Thymus (tissue), 11 donors: ENCODE results near the gene WDR7. TPM values are rescaled to one million over a fixed set of nuclear protein-coding genes. Genes with fewer than 3 reads are reported as not detected.

ENCODE experiments used
- DNase-seq, 9 donors: peaks; one replicate each; pipeline ENCODE4 v3.0.0-alpha.2; 2013; ENCODE audit warnings: low spot score in 9 of 9, low read depth in 6 of 9, missing footprints in 1 of 9
- H3K27ac ChIP-seq, 2 donors: one replicate each; pipeline ENCODE4 v1.5.1; 2013; ENCODE audit warnings: control low read depth in 1 of 2, low read depth in 1 of 2, low read length in 1 of 2, mild to moderate bottlenecking in 1 of 2, moderate library complexity in 1 of 2
- H3K27me3 ChIP-seq, 2 donors: one replicate each; pipeline ENCODE4 v1.5.1; 2013; ENCODE audit warnings: low read length in 1 of 2; ENCODE audit not compliant: control insufficient read depth in 2 of 2, insufficient read depth in 1 of 2
- H3K36me3 ChIP-seq, 2 donors: one replicate each; pipeline ENCODE4 v1.5.1; 2013; ENCODE audit warnings: low read length in 1 of 2, mild to moderate bottlenecking in 1 of 2, moderate library complexity in 1 of 2; ENCODE audit not compliant: control insufficient read depth in 2 of 2, insufficient read depth in 2 of 2
- H3K4me1 ChIP-seq, 2 donors: one replicate each; pipeline ENCODE4 v1.5.1; 2013; ENCODE audit warnings: low read length in 2 of 2; ENCODE audit not compliant: control insufficient read depth in 2 of 2, insufficient read depth in 2 of 2
- H3K4me3 ChIP-seq, 2 donors: one replicate each; pipeline ENCODE4 v1.5.1; 2013; ENCODE audit warnings: low read length in 2 of 2, control low read depth in 1 of 2, mild to moderate bottlenecking in 1 of 2
- H3K9me3 ChIP-seq, 2 donors: one replicate each; pipeline ENCODE4 v1.5.1; 2013; ENCODE audit warnings: low read length in 1 of 2, mild to moderate bottlenecking in 1 of 2; ENCODE audit not compliant: control insufficient read depth in 2 of 2, insufficient read depth in 1 of 2
- WGBS: extraction: QIAGEN DNeasy Blood & Tissue Kit; methylation state at CpG from one replicate; pipeline ENCODE4 v1.1.7; 2013; 5-methylcytosine and 5-hydroxymethylcytosine counted together
- polyA plus RNA-seq: library from polyadenylated mRNA; stranded (reverse); fragments of 200-250 nt; gene quantifications from one replicate; pipeline ENCODE4 v1.2.3, GENCODE V29; 2013
- total RNA-seq: library from RNA; stranded (reverse); fragments of 120-200 nt; gene quantifications from one replicate; pipeline ENCODE4 v1.2.4, GENCODE V29; 2013
- donor health status: healthy.

Gene WDR7
- total and polyA plus RNA-seq, 2 donors, result 9.0 to 20.5 TPM

DNA sequence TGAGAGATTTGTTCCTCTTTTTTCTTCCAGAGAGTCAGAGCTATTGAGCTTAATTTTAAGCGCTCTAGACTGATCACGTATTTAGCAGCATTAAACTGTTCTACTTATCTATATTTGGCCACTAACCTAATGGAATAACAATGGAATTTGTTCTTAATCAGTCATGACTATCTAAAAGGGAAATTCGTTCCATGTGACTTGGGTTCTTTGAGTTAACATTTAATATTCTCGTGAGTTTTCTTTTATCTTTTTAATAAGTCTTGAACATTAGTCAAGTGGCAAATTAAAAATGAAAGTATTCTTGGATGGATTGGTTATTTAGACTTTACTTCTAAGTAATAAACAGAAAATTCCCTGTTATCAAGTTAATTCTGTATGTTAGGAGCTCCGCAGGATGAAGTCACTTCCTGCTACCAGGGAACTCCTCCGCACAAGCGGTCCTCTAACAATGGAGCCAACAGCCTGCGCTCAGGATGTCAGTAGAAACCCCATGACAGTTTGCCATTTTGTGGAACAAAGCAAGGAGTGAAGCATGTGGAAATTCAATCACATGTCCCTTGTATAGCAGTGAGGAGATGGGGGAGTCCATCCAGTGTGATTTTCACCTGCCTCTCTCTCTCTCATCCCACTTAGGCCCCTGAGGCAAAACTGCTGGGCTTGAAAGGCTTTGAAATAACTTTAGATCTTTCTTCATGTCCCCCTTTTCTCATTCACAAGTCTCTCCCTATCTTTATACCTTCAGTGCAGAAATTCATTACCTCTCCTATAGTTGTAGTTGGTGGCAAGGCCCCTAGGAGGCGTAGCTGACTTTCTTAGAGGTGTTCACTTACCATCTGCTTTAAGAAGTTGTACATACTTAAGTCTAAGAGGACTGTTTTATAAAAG is 138.1 kb downstream of the WDR7 start:
- DNase-seq, result peak in 5 of 9 donors; percentile 1 to 24 (median 5)
- no peaks in the 10 kb centered on the region for H3K9me3 ChIP-seq
- 97% methylated on average over 9 of the region's 9 CpGs for WGBS
- peaks cover 0 to 5% of the 10 kb centered on the region in 2 donors for H3K36me3 ChIP-seq
- no peaks in the 10 kb centered on the region for H3K27me3 ChIP-seq
- H3K4me3 ChIP-seq, result no peak overlapping the region
- H3K27ac ChIP-seq, result no peak overlapping the region
- no peaks in the 10 kb centered on the region for H3K4me1 ChIP-seq

DNA sequence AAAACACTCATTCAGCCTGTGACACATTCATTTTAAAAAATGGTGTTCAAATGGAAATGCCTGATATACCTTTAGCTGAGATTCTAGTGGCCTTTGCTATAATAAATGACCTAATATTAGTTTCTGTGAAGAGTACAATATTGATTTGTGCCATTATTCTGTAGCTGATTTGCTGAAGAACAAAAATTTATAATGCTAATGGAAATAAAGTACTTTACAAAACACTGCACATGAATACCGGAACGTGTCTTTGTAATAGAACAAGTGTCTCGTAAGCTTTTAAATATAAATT is 138.7 kb downstream of the WDR7 start:
- H3K4me1 ChIP-seq, result no peaks in the 10 kb centered on the region
- no peak for DNase-seq
- no peaks in the 10 kb centered on the region for H3K27me3 ChIP-seq
- H3K9me3 ChIP-seq, result no peaks in the 10 kb centered on the region
- 97% methylated on average over 3 of the region's 3 CpGs for WGBS
- no peak overlapping the region for H3K4me3 ChIP-seq
- H3K27ac ChIP-seq, result no peak overlapping the region
- H3K36me3 ChIP-seq, result peaks cover 0 to 5% of the 10 kb centered on the region in 2 donors

DNA sequence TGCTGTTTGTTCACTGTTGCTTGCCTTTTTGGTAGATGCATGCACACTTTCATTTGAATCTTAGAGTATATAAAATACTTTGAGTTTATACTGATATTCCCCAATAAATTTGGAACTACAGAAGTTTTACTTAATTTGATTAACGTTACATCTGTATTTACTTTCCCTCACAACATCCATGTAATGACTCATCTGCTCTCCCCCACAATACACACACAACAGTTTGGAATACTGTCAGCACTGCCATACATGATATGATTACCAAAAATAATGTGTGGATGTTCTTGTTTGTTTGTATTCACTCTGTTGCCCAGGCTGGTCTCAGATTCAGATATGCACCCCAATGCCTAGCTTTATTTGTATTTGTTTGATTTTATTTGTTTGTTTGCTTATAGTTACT is 144.2 kb downstream of the WDR7 start:
- no peaks in the 10 kb centered on the region for H3K9me3 ChIP-seq
- WGBS, result 96% methylated on average over 1 of the region's 1 CpG
- H3K36me3 ChIP-seq, result peaks cover 0 to 2% of the 10 kb centered on the region in 2 donors
- H3K4me3 ChIP-seq, result no peak overlapping the region
- no peaks in the 10 kb centered on the region for H3K27me3 ChIP-seq
- DNase-seq, result no peak
- no peaks in the 10 kb centered on the region for H3K4me1 ChIP-seq
- no peak overlapping the region for H3K27ac ChIP-seq

DNA sequence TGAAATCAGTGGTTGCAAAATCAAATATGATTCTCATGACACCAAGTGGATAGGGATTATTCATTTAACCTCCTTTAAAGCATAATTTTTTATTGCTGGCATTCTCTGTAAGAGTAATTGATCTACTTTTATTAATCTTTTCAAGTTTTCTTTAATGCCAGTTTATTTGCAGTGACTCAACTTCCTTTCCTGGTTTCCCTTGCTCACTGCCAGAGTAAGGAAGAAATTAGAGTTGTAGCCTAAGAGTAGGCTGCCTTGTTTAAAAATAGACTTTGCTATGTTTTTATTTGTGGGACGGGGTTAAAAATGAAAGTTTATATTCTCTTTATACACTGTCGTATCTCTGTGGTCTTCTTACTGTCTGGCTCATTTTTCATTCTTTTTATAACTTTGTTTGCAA is 148.6 kb downstream of the WDR7 start:
- WGBS, result 83% methylated on average over 2 of the region's 2 CpGs
- no peaks in the 10 kb centered on the region for H3K36me3 ChIP-seq
- H3K27ac ChIP-seq, result no peak overlapping the region
- no peak overlapping the region for H3K4me3 ChIP-seq
- H3K27me3 ChIP-seq, result no peaks in the 10 kb centered on the region
- no peaks in the 10 kb centered on the region for H3K9me3 ChIP-seq
- no peaks in the 10 kb centered on the region for H3K4me1 ChIP-seq
- no peak for DNase-seq

DNA sequence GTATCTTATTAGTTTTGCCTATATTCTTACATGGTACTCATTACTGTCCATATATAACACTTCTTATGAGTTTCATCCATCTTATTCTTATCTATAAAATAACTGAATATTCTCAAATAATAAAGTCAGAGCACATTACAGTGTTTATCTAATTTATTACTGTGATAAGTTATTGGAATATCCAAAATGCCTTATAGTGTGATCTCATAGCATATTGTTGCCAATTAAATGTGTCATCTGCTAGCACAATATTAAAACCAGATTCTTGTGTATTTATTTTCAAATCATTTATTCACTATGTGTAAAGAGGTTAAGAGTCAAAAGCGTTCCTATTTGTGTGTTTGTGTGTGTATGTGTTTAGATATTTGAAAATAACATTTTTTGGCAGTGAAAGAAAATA is 151.9 kb downstream of the WDR7 start:
- Histone ChIP-seq H3K4me1 (no peaks in the 10 kb centered on the region), H3K27me3 (no peaks in the 10 kb centered on the region), H3K27ac (no peak overlapping the region), H3K4me3 (no peak overlapping the region), H3K9me3 (no peaks in the 10 kb centered on the region), H3K36me3 (no peaks in the 10 kb centered on the region)
- no peak for DNase-seq
- 96% methylated on average over 1 of the region's 1 CpG for WGBS

DNA sequence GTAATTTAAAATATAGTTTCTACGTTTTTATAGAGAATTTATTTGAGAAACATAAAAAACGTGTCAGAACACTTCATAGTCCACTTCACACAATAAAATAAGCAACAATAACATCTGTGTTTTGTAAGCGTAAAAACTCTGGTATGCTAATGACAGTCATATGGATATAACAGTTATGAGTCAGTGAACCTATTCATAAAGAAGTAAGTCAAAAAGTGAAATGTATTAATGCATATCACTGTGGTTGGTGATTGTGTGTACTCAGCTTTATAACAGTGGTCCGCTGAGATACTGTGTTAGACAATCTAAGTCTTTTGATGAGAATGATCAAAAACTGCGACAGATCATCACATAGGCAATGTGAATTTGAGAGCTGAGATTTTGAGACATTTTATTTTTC is 153.2 kb downstream of the WDR7 start:
- 97% methylated on average over 5 of the region's 5 CpGs for WGBS
- Histone ChIP-seq H3K4me1 (no peaks in the 10 kb centered on the region), H3K36me3 (no peaks in the 10 kb centered on the region), H3K27ac (no peak overlapping the region), H3K4me3 (no peak overlapping the region), H3K27me3 (no peaks in the 10 kb centered on the region), H3K9me3 (no peaks in the 10 kb centered on the region)
- no peak for DNase-seq

DNA sequence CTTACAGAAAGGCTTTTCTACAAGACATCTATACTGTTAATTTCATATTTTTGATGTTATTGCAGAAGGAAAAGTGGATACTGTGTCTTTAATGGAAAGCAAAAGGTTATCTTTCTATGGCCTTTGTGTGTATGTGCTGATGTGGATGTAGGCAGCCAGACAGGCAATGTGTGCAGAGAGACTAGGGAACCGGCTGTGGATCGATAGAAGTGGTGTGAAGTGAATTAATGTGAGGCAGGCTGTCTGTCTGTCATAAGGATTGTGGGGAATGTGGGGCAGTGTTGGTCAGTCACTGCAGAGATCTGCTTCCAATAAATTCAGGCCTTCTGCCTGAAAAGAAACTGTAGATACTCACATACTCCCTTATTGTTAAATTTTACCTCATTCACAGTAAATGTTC is 156.7 kb downstream of the WDR7 start:
- over 99% methylated on average over 2 of the region's 2 CpGs for WGBS
- DNase-seq, result no peak
- Histone ChIP-seq H3K4me1 (no peaks in the 10 kb centered on the region), H3K36me3 (no peaks in the 10 kb centered on the region), H3K9me3 (no peaks in the 10 kb centered on the region), H3K27me3 (no peaks in the 10 kb centered on the region), H3K4me3 (no peak overlapping the region), H3K27ac (no peak overlapping the region)

DNA sequence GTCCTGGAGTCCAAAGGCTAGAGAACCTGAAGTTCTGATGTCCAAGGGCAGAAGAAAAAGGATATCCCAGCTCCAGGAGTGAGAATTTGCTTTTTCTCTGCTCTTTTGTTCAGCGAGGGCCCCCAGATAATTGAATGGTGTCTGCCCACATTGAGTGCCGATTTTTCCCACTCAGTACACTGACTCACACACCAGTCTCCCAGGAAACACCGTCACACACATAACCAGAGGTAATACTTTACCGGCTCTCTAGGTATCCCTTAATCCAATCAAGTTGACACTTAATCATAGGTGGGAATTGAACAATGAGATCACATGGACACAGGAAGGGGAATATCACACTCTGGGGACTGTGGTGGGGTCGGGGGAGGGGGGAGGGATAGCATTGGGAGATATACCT is 161.5 kb downstream of the WDR7 start:
- no peak overlapping the region for H3K4me3 ChIP-seq
- H3K27me3 ChIP-seq, result no peaks in the 10 kb centered on the region
- H3K4me1 ChIP-seq, result no peaks in the 10 kb centered on the region
- WGBS, result 97% methylated on average over 5 of the region's 5 CpGs
- no peaks in the 10 kb centered on the region for H3K9me3 ChIP-seq
- DNase-seq, result no peak
- H3K27ac ChIP-seq, result no peak overlapping the region
- peaks cover 0 to 3% of the 10 kb centered on the region in 2 donors for H3K36me3 ChIP-seq

DNA sequence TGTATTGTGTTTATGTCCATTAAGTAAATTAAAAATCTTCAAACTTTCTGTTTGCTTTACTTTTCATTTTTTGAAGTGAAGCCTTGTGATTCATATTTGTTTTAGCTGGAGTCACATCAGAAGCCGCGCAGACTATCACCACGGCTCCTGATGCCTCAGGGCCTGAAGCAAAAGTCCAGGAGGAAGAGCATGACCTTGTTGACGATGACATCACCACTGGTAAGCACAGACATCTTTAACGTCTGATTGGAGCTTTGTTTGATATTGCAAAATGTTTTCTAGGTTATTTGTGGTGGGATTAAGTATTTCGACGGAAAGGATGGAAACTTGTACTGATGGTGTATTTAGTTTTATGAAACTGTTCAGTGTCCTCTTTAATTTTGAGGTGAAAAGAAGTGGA is 164.8 kb downstream of the WDR7 start:
- DNase-seq, result no peak
- Histone ChIP-seq H3K9me3 (no peaks in the 10 kb centered on the region), H3K36me3 (peaks cover 0 to 3% of the 10 kb centered on the region in 2 donors), H3K4me1 (no peaks in the 10 kb centered on the region), H3K27ac (no peak overlapping the region), H3K27me3 (no peaks in the 10 kb centered on the region), H3K4me3 (no peak overlapping the region)
- 97% methylated on average over 7 of the region's 7 CpGs for WGBS
